H1 (cell line): Measurements from ENCODE around the gene PDZD2. TPM values are rescaled to one million over a fixed set of nuclear protein-coding genes. Genes with fewer than 3 reads are reported as not detected.

Source experiments
- CTCF ChIA-PET: fragments of 300-600 bp; sonication (Branson Sonifier 250); formaldehyde crosslinking; loops from one replicate; lab custom pipeline; 2021; ENCODE audit not compliant: partially characterized antibody; lab: Charles Lee
- POLR2A ChIA-PET: fragments of 300-600 bp; sonication (Branson Sonifier 250); formaldehyde crosslinking; loops from one replicate; lab custom pipeline; 2021; ENCODE audit warnings: inconsistent platforms; ENCODE audit not compliant: partially characterized antibody; lab: Charles Lee
- DNase-seq, 2 experiments: peaks; one replicate each; pipeline versions ENCODE4 v3.0.0 to v3.0.0-alpha.2; 2010 to 2022; ENCODE audit warnings: low spot score in 2 of 2, low read depth in 1 of 2, mixed read lengths in 1 of 2
- FAIRE-seq: peaks from 2 replicates; lab custom pipeline; 2011; peaks lifted over from hg19 to GRCh38; lab: Jason Lieb, UNC
- H2AFZ ChIP-seq: 2 replicates; pipeline ENCODE4 v1.8.1; 2012; ENCODE audit warnings: low read length, inconsistent platforms
- H2AK5ac ChIP-seq: 2 replicates; pipeline ENCODE4 v1.6.1; 2013; ENCODE audit warnings: low read depth, low read length
- H2BK120ac ChIP-seq: replicated peaks from 2 replicates; pipeline ENCODE3; 2013; ENCODE audit warnings: low read depth, low read length, inconsistent platforms
- H2BK12ac ChIP-seq: 2 replicates; pipeline ENCODE4 v1.6.1; 2013; ENCODE audit warnings: low read depth, low read length
- H2BK15ac ChIP-seq: 2 replicates; pipeline ENCODE4 v1.6.1; 2013; ENCODE audit warnings: low read length
- H2BK20ac ChIP-seq: 2 replicates; pipeline ENCODE4 v1.6.1; 2013; ENCODE audit warnings: low read length
- H2BK5ac ChIP-seq: 2 replicates; pipeline ENCODE4 v1.6.1; 2013; ENCODE audit warnings: low read depth, low read length
- H3K14ac ChIP-seq: 2 replicates; pipeline ENCODE4 v1.6.1; 2013; ENCODE audit warnings: inconsistent platforms; ENCODE audit not compliant: insufficient read length
- H3K18ac ChIP-seq: 2 replicates; pipeline ENCODE4 v1.6.1; 2013; ENCODE audit warnings: low read length; ENCODE audit errors: extremely low read depth
- H3K23ac ChIP-seq: 2 replicates; pipeline ENCODE4 v1.6.1; 2013; ENCODE audit warnings: inconsistent platforms; ENCODE audit not compliant: insufficient read length
- H3K23me2 ChIP-seq: 2 replicates; pipeline ENCODE4 v1.6.1; 2013; ENCODE audit warnings: low read depth, low read length
- H3K27ac ChIP-seq: 2 replicates; pipeline ENCODE4 v1.6.1; 2011; ENCODE audit warnings: low read depth, low read length, inconsistent platforms
- H3K27me3 ChIP-seq, 4 experiments: replicated peaks in 1 of 4; 1 replicate in 1 of 4; 2 replicates in 3 of 4; pipeline versions ENCODE4 v1.6.1 to v1.8.1; 2011 to 2013; ENCODE audit warnings: low read length in 3 of 4, mild to moderate bottlenecking in 3 of 4, inconsistent platforms in 2 of 4, mixed read lengths in 2 of 4, moderate library complexity in 1 of 4; ENCODE audit not compliant: control insufficient read depth in 3 of 4, insufficient read depth in 3 of 4; ENCODE audit errors: extremely low read depth in 1 of 4
- H3K36me3 ChIP-seq, 4 experiments: 2 replicates each; pipeline versions ENCODE4 v1.6.1 to v1.8.1; 2011 to 2013; ENCODE audit warnings: mild to moderate bottlenecking in 4 of 4, low read length in 3 of 4, moderate library complexity in 2 of 4, control low read depth in 1 of 4, inconsistent platforms in 1 of 4; ENCODE audit not compliant: insufficient read depth in 4 of 4, control insufficient read depth in 2 of 4
- H3K4ac ChIP-seq: replicated peaks from 2 replicates; pipeline ENCODE3; 2013; ENCODE audit warnings: low read length, low read depth, mixed read lengths, inconsistent platforms; ENCODE audit not compliant: insufficient read length
- H3K4me1 ChIP-seq, 4 experiments: replicated peaks in 1 of 4; 1 replicate in 1 of 4; 2 replicates in 3 of 4; pipeline versions ENCODE4 v1.6.1 to v1.8.1; 2011 to 2013; ENCODE audit warnings: low read length in 3 of 4, inconsistent platforms in 2 of 4, mixed read lengths in 1 of 4; ENCODE audit not compliant: insufficient read depth in 4 of 4, control insufficient read depth in 3 of 4
- H3K4me2 ChIP-seq, 2 experiments: 2 replicates each; pipeline versions ENCODE4 v1.6.1 to v1.8.1; 2011 to 2013; ENCODE audit warnings: low read depth in 2 of 2, low read length in 2 of 2, control low read depth in 1 of 2, inconsistent platforms in 1 of 2, mild to moderate bottlenecking in 1 of 2; ENCODE audit not compliant: insufficient read depth in 1 of 2
- H3K4me3 ChIP-seq, 4 experiments: fragments of 200-600, 300-600 bp in 1 of 4; sonication (generic), shearing (Covaris generic), sonication (Bioruptor Twin) in 1 of 4; 2 replicates each; pipeline versions ENCODE4 v1.5.1 to v1.8.1; 2011 to 2016; ENCODE audit warnings: low read length in 4 of 4, low read depth in 3 of 4, control low read depth in 2 of 4, inconsistent platforms in 2 of 4, mild to moderate bottlenecking in 2 of 4, mixed read lengths in 1 of 4, moderate library complexity in 1 of 4; ENCODE audit not compliant: insufficient read depth in 2 of 4; ENCODE audit errors: extremely low read depth in 1 of 4
- H3K56ac ChIP-seq: replicated peaks from 2 replicates; pipeline ENCODE3; 2013; ENCODE audit warnings: low read depth, mild to moderate bottlenecking, mixed read lengths, low read length, inconsistent platforms; ENCODE audit not compliant: insufficient read length
- H3K79me1 ChIP-seq: 2 replicates; pipeline ENCODE4 v1.6.1; 2013; ENCODE audit warnings: low read depth, low read length, control low read depth
- H3K79me2 ChIP-seq, 2 experiments: 2 replicates each; pipeline versions ENCODE4 v1.6.1 to v1.8.1; 2012 to 2013; ENCODE audit warnings: low read length in 2 of 2, mild to moderate bottlenecking in 2 of 2, inconsistent platforms in 1 of 2; ENCODE audit not compliant: insufficient read depth in 2 of 2, control insufficient read depth in 1 of 2
- H3K9ac ChIP-seq, 4 experiments: replicated peaks in 1 of 4; 1 replicate in 1 of 4; 2 replicates in 3 of 4; pipeline versions ENCODE4 v1.6.1 to v1.8.1; 2011 to 2013; ENCODE audit warnings: low read depth in 3 of 4, low read length in 3 of 4, control low read depth in 2 of 4, mild to moderate bottlenecking in 2 of 4, moderate library complexity in 2 of 4, inconsistent platforms in 1 of 4; ENCODE audit errors: extremely low read depth in 1 of 4
- H3K9me3 ChIP-seq, 2 experiments: 2 replicates each; pipeline versions ENCODE4 v1.6.1 to v1.8.1; 2012 to 2013; ENCODE audit warnings: mild to moderate bottlenecking in 2 of 2, moderate library complexity in 2 of 2, control low read depth in 1 of 2, inconsistent platforms in 1 of 2, low read depth in 1 of 2, low read length in 1 of 2, mixed read lengths in 1 of 2; ENCODE audit not compliant: insufficient read depth in 2 of 2
- H4K20me1 ChIP-seq, 2 experiments: replicated peaks in 1 of 2; 2 replicates each; pipeline versions ENCODE3 to v1.8.1; 2011 to 2013; ENCODE audit warnings: inconsistent platforms in 2 of 2, low read length in 2 of 2, mild to moderate bottlenecking in 1 of 2; ENCODE audit not compliant: insufficient read depth in 2 of 2, control insufficient read depth in 1 of 2
- H4K5ac ChIP-seq: 2 replicates; pipeline ENCODE4 v1.6.1; 2013; ENCODE audit warnings: low read length, low read depth, mixed read lengths, inconsistent platforms; ENCODE audit not compliant: insufficient read length
- H4K8ac ChIP-seq: 2 replicates; pipeline ENCODE4 v1.8.0; 2013; ENCODE audit warnings: mild to moderate bottlenecking, moderate library complexity, low read length, inconsistent platforms; ENCODE audit not compliant: insufficient read depth; ENCODE audit errors: extremely low read depth
- H4K91ac ChIP-seq: replicated peaks from 2 replicates; pipeline ENCODE3; 2013; ENCODE audit warnings: low read length, mixed read lengths, inconsistent platforms; ENCODE audit not compliant: insufficient read length
- EGR1 ChIP-seq: IDR thresholded peaks from 2 replicates; pipeline ENCODE4 v1.6.1; 2011; ENCODE audit warnings: low read depth, low read length, borderline replicate concordance
- KDM5A ChIP-seq: fragments of 200-600 bp; IDR thresholded peaks from 2 replicates; pipeline ENCODE4 v1.7.1; 2012; ENCODE audit warnings: mild to moderate bottlenecking, low read length, inconsistent platforms, mixed read lengths
- MAX ChIP-seq: IDR thresholded peaks from 2 replicates; pipeline ENCODE4 v1.6.1; 2012; ENCODE audit warnings: inconsistent platforms
- TCF12 ChIP-seq: IDR thresholded peaks from 2 replicates; pipeline ENCODE4 v1.6.1; 2011; ENCODE audit warnings: low read depth, mild to moderate bottlenecking, low read length
- WGBS, 2 experiments: shearing (Covaris generic) in 1 of 2; methylation state at CpG; one replicate each; pipeline versions ENCODE4 v1.1.6 to v1.1.7; 2013 to 2015; ENCODE audit warnings: low lambda C conversion rate in 2 of 2, mixed read lengths in 2 of 2, inconsistent platforms in 1 of 2, low coverage in 1 of 2, missing lambda C conversion rate in 1 of 2; ENCODE audit not compliant: insufficient replicate concordance in 2 of 2, insufficient coverage in 1 of 2, insufficient read length in 1 of 2; ENCODE audit errors: extremely low coverage in 1 of 2, missing lambda C conversion rate in 1 of 2; 5-methylcytosine and 5-hydroxymethylcytosine counted together
- polyA plus RNA-seq, 7 experiments: library from polyadenylated mRNA; depleted of rRNA in 3 of 7; stranded (reverse) in 5 of 7; unstranded in 2 of 7; fragments of >200 nt in 5 of 7; fragments of 200-250 nt in 2 of 7; gene quantifications; 1 replicate in 5 of 7; 2 replicates in 1 of 7; 4 replicates in 1 of 7; pipeline versions ENCODE4 v1.2.1 to v1.2.3, GENCODE V29; 2011 to 2013; ENCODE audit warnings: missing spikeins in 2 of 7, mixed read lengths in 2 of 7
- total RNA-seq: library from RNA; stranded (reverse); fragmentation: NEBNext Ultra II Directional; extraction: Animal tissue kit (Norgen Biotek cat#: 25700); gene quantifications from 2 replicates; pipeline ENCODE4 v1.2.1, GENCODE V29; 2021

PDZD2 gene
- total and polyA plus RNA-seq, 2 of the 8 experiments (the other 6 are each of a cell fraction or from before 2014, with no cell fraction given): 1.2 to 6.8 TPM

DNA sequence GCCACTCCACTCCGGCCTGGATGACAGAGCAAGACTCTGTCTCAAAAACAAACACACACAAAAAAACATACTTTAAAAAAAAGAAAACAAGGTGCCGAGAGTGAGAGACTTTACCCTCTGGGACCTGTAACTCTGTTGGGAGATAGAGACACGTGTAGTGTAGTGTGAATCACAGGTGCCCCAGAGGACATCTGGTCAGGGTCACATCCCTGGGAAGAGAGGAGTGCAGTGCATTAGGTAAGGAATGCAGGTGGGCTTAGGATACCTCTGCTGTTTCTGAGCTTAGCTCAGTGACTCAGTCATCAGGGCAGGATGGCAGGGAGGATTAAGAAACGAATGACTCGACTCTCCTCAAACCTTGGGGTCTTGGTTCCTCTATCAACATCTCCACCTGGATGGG is 360.5 kb downstream of the PDZD2 start:
- no peak for FAIRE-seq
- WGBS, 2 experiments: 72% methylated on average over 5 of the region's 5 CpGs; no CpG with 5 or more reads in 1 of the 2 experiments
- CTCF ChIA-PET: interaction anchor here (0.7 to 2.9 kb wide), 4 partner anchors 11 to 78 kb away, joined by 3 to 10 read pairs (median 4); no protein-coding TSS in a partner anchor
- no peak for TF ChIP-seq MAX
- no peak for TF ChIP-seq KDM5A
- TF ChIP-seq EGR1: no peak
- no peak for TF ChIP-seq TCF12

More for the DNA sequence above, 360.5 kb downstream of the PDZD2 start:
- no peaks in the 10 kb centered on the region for H3K27me3 ChIP-seq
- no peak overlapping the region for H3K4me3 ChIP-seq
- H4K8ac ChIP-seq: no peak overlapping the region
- no peak overlapping the region for H3K4ac ChIP-seq
- H2BK15ac ChIP-seq: no peak overlapping the region; the same call in 1 of the 2 replicates
- H2AFZ ChIP-seq: no peak overlapping the region
- peaks cover 0 to 8% of the 10 kb centered on the region in 2 experiments for H4K20me1 ChIP-seq
- no peak overlapping the region for H3K27ac ChIP-seq
- no peaks in the 10 kb centered on the region for H3K79me2 ChIP-seq
- H2BK12ac ChIP-seq: no peak overlapping the region
- H3K36me3 ChIP-seq: no peaks in the 10 kb centered on the region
- H3K79me1 ChIP-seq: peaks cover 7% of the 10 kb centered on the region; the same call in 1 of the 2 replicates
- peaks cover 0 to 10% (median 6%) of the 10 kb centered on the region in 4 experiments; a peak in 4 of 7 replicates for H3K4me1 ChIP-seq
- H3K4me2 ChIP-seq: no peak overlapping the region
- POLR2A ChIA-PET: no interaction called here
- H2AK5ac ChIP-seq: peak overlapping the region; percentile 46
- no peak overlapping the region for H3K23ac ChIP-seq
- no peak overlapping the region for H3K9ac ChIP-seq
- no peak overlapping the region for H2BK20ac ChIP-seq
- no peak overlapping the region for H4K91ac ChIP-seq
- no peak overlapping the region for H4K5ac ChIP-seq
- no peak overlapping the region for H3K56ac ChIP-seq
- no peak overlapping the region for H2BK5ac ChIP-seq
- no peaks in the 10 kb centered on the region for H3K9me3 ChIP-seq
- no peak for DNase-seq
- H3K23me2 ChIP-seq: peaks cover 11% of the 10 kb centered on the region; the same call in 1 of the 2 replicates
- H3K18ac ChIP-seq: no peak overlapping the region
- no peak overlapping the region for H2BK120ac ChIP-seq
- no peak overlapping the region for H3K14ac ChIP-seq
